Right atrium auricular region (tissue), 2 donors: ENCODE measurements around the gene KIAA1210. TPM values are rescaled to one million over a fixed set of nuclear protein-coding genes. Genes with fewer than 3 reads are reported as not detected.
"Not testable (repeated sequence)": the region's sequence is repeated elsewhere in the genome, so short reads cannot be mapped to it uniquely, and the experiment has no call there.

Experiments
- DNase-seq: peaks from one replicate; pipeline ENCODE4 v3.0.0-alpha.2; 2019; ENCODE audit warnings: low spot score
- H3K27ac ChIP-seq, 2 donors: fragments of 200-600 bp; sonication (generic); 1 replicate in 1 of 2; 2 replicates in 1 of 2; pipeline ENCODE4 v1.5.1; 2016 to 2019
- H3K27me3 ChIP-seq, 2 donors: fragments of 200-600 bp; sonication (generic); one replicate each; pipeline versions ENCODE4 v1.5.1 to v1.6.0; 2017 to 2019
- H3K36me3 ChIP-seq: fragments of 200-600 bp; sonication (generic); one replicate; pipeline ENCODE4 v1.5.1; 2016
- H3K4me1 ChIP-seq, 2 donors: fragments of 200-600 bp; sonication (generic); one replicate each; pipeline versions ENCODE4 v1.5.1 to v1.6.0; 2017 to 2019
- H3K4me3 ChIP-seq, 2 donors: fragments of 200-600 bp; sonication (generic); 1 replicate in 1 of 2; 2 replicates in 1 of 2; pipeline ENCODE4 v1.5.1; 2017 to 2019; ENCODE audit warnings: mild to moderate bottlenecking in 1 of 2, moderate library complexity in 1 of 2
- H3K9me3 ChIP-seq, 2 donors: fragments of 200-600 bp; sonication (generic); one replicate each; pipeline ENCODE4 v1.5.1; 2019
- total RNA-seq, 2 donors: library from RNA; depleted of rRNA; stranded (reverse); fragments of >200 nt; gene quantifications; one replicate each; pipeline ENCODE4 v1.1.0, GENCODE V29; 2016
- TF ChIP-seq, protein P1 (sequence below), 2 donors: fragments of 200-600 bp; sonication (generic); IDR thresholded peaks; one replicate each; pipeline ENCODE4 v1.5.1; 2019; ENCODE audit warnings: antibody characterized with exemption in 2 of 2

The KIAA1210 gene
- total RNA-seq, 2 donors from 2014 or later, result 0.04 TPM; not detected in 1

DNA sequence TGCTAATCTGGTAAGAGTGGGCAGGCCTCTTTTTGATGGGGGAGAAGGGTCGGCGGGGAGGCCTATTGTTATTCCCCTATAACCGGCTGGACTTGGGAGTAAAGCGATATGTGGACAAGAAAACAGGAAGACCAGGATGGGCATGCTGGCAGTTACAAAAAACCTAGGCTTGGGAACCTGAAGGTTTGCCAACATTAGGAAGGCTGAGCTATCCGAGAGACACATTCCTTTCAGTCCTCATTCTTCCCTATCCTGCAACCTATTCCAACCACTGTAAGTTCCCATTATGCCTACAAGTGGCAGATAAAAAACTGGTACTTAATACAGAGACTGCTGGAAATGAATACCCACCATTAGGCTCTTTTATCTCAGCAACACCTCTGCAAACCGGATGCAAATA lies 87.2 kb downstream of the KIAA1210 start:
- no peak overlapping the region for H3K4me3 ChIP-seq
- TF ChIP-seq, protein P1, sequence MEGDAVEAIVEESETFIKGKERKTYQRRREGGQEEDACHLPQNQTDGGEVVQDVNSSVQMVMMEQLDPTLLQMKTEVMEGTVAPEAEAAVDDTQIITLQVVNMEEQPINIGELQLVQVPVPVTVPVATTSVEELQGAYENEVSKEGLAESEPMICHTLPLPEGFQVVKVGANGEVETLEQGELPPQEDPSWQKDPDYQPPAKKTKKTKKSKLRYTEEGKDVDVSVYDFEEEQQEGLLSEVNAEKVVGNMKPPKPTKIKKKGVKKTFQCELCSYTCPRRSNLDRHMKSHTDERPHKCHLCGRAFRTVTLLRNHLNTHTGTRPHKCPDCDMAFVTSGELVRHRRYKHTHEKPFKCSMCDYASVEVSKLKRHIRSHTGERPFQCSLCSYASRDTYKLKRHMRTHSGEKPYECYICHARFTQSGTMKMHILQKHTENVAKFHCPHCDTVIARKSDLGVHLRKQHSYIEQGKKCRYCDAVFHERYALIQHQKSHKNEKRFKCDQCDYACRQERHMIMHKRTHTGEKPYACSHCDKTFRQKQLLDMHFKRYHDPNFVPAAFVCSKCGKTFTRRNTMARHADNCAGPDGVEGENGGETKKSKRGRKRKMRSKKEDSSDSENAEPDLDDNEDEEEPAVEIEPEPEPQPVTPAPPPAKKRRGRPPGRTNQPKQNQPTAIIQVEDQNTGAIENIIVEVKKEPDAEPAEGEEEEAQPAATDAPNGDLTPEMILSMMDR (IDR thresholded peaks at IDR 0.05), result no peak
- no peaks in the 10 kb centered on the region for H3K9me3 ChIP-seq
- no peaks in the 10 kb centered on the region for H3K36me3 ChIP-seq
- H3K27ac ChIP-seq, result peak overlapping the region; percentile 52 to 53
- no peaks in the 10 kb centered on the region for H3K27me3 ChIP-seq
- no peak for DNase-seq
- H3K4me1 ChIP-seq, result peaks cover 0 to 16% of the 10 kb centered on the region in 2 donors

DNA sequence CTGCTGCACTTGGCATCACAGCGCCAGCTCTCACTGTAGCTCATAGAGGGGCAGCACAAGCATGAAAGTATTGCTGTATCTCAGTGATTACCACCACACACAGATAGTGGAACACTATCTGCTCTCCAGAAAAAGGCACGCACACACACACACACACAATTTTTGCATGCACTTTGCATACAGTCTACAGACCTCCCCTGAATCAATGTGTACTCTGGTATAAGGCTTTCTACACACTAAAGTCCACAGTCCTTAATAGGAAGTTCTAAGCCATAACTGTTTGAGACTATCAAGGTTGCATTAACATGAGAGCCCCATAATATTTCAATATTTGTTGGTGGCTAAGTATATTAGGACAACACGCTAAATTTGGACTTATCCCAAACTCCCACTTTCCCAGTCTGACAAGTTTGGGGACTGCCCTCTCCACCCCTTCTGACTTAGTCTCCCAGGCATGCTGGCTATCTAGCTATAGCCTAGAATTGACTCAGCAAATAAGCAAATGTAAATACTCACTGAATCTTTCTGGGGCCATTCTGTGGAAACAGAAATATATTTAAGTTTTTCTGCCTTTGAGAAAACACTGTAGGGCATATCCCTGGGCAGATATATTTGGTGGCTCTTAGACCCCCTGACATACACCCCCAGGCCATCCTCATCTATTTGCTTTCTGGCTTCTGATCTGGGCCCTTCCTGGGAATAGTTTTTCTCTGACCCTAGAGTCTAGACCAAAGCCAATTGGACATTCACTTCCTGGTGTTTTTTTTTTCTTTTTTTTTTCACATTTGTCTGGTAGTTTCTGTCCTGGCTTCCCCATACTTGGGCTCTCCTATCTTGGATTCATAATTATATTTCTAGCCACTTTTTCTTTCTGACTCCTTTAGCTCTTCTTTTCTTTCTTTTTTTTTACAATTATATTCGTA lies 91.2 kb downstream of the KIAA1210 start:
- Histone ChIP-seq H3K27ac (no peak overlapping the region), H3K9me3 (peaks cover 0 to 6% of the 10 kb centered on the region in 2 donors), H3K4me1 (peaks cover 0 to 12% of the 10 kb centered on the region in 2 donors), H3K27me3 (no peaks in the 10 kb centered on the region), H3K4me3 (no peak overlapping the region), H3K36me3 (no peaks in the 10 kb centered on the region)
- TF ChIP-seq, protein P1 (IDR thresholded peaks at IDR 0.05), result no peak
- DNase-seq, result no peak

DNA sequence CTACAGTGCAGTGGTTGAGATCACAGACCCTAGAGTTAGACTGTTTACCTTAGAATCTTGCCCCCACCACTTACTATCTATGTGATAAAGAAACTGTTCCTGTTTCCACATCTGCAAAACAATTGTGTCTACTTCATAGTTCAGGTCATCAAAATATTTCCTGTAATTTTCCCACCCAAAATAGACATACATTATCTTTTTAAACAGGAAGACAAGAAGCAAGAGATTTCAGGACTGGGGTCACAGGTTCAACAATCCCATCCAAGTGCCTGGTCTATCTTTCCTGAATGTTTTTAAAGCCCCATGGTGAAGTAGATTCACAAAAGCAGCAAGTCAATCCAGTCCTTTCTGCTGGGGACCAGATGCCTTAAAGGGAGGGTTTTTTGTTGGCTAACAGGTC lies 96.6 kb downstream of the KIAA1210 start:
- no peak for DNase-seq
- H3K27ac ChIP-seq, result no peak overlapping the region
- no peaks in the 10 kb centered on the region for H3K36me3 ChIP-seq
- no peaks in the 10 kb centered on the region for H3K4me1 ChIP-seq
- TF ChIP-seq, protein P1 (IDR thresholded peaks at IDR 0.05), result no peak
- H3K9me3 ChIP-seq, result peaks cover 0 to 6% of the 10 kb centered on the region in 2 donors
- no peaks in the 10 kb centered on the region for H3K27me3 ChIP-seq
- H3K4me3 ChIP-seq, result no peak overlapping the region

DNA sequence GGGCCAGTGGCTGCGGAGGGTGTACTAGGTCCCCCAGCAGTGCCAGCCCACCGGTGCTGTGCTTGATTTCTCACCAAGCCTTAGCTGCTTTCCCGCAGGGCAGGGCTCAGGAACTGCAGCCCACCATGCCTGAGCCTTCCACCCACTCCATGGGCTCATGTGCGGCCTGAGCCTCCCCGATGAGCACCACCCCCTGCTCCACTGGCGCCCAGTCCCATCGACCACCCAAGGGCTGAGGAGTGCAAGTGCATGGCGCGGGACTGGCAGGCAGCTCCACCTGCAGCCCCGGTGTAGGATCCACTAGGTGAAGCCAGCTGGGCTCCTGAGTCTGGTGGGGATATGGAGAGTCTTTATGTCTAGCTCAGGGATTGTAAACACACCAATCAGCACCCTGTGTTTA lies 98.0 kb downstream of the KIAA1210 start:
- H3K27me3 ChIP-seq, H3K27ac ChIP-seq, H3K9me3 ChIP-seq, H3K36me3 ChIP-seq, H3K4me3 ChIP-seq, H3K4me1 ChIP-seq, DNase-seq: not testable (repeated sequence)

DNA sequence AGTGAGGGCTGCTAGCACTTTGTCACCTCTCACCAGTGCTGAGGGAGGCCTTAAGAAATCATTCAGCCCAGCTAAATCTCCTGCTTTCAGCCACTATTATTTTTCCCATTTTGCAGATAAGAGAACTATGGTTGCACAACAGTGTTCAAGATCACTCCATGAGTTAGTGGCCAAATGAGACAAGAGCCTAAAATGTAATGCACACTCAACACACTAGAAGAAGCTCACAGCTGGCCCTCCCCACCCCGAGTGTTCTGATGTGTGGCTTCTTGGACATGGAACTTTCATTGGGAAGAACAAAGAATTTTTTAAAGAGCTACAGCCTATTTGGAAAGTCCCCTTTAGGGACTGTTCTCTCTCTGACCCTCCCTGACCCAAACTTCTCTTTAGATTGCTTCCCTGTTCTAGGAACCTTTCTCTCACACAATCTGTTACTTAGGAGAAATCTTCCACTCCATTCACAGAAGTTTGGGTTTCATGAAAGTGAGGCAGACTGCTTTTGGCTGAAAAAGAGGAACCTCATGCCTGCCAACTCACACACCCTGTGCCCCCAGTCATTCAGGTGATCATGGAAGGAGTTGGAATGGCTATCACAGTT lies 98.8 kb downstream of the KIAA1210 start:
- no peaks in the 10 kb centered on the region for H3K36me3 ChIP-seq
- no peak for DNase-seq
- no peak overlapping the region for H3K4me3 ChIP-seq
- no peak overlapping the region for H3K27ac ChIP-seq
- TF ChIP-seq, protein P1 (IDR thresholded peaks at IDR 0.05), result no peak
- no peaks in the 10 kb centered on the region for H3K27me3 ChIP-seq
- H3K4me1 ChIP-seq, result no peaks in the 10 kb centered on the region
- H3K9me3 ChIP-seq, result peaks cover 0 to 2% of the 10 kb centered on the region in 2 donors

Other genes starting within 250 kb of the KIAA1210 start
- 1 to 10 TPM; 3.6 to 8.8 TPM for gene LONRF3, start 153.2 kb downstream of the KIAA1210 start, total RNA-seq
- not detected for gene CT47C1, start 54.8 kb downstream of the KIAA1210 start, total RNA-seq
- gene PGRMC1, start 108.5 kb upstream of the KIAA1210 start, total RNA-seq, result 10 to 100 TPM; 26.8 to 42.7 TPM